ENCODE data around the gene CEP104.

DNA sequence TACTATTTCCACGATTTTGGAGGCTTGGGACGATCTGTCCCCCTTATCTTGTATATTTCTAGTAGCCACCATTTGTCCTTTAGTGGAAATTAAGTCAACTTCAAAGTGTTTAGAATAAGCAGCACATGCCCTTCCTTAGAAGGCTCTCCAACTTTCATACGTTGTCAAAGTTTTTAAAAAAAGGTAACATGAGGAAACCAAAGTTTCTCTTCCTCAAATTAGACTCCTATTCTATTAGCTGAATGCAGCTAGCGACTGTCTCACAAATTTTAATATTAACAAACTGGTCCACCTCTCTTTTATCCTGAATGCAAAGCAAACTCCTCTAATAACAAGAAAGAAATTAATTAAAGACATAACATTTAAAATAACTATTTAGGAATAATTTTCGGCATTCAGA, 36.2 kb upstream of the CEP104 start:
- TF ChIP-seq, protein P1, sequence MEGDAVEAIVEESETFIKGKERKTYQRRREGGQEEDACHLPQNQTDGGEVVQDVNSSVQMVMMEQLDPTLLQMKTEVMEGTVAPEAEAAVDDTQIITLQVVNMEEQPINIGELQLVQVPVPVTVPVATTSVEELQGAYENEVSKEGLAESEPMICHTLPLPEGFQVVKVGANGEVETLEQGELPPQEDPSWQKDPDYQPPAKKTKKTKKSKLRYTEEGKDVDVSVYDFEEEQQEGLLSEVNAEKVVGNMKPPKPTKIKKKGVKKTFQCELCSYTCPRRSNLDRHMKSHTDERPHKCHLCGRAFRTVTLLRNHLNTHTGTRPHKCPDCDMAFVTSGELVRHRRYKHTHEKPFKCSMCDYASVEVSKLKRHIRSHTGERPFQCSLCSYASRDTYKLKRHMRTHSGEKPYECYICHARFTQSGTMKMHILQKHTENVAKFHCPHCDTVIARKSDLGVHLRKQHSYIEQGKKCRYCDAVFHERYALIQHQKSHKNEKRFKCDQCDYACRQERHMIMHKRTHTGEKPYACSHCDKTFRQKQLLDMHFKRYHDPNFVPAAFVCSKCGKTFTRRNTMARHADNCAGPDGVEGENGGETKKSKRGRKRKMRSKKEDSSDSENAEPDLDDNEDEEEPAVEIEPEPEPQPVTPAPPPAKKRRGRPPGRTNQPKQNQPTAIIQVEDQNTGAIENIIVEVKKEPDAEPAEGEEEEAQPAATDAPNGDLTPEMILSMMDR (IDR thresholded peaks at IDR 0.05): no peak
- TF ChIP-seq POLR2A (IDR thresholded peaks at IDR 0.05) (no peak), EP300 (IDR thresholded peaks at IDR 0.05) (no peak), POLR2AphosphoS5 (IDR thresholded peaks at IDR 0.05) (no peak)

Data from stomach (tissue), 4 donors.